ENCODE data around the gene CCDC192.

- no peak for TF ChIP-seq CTCF (IDR thresholded peaks at IDR 0.05)
- no peak for TF ChIP-seq POLR2A (IDR thresholded peaks at IDR 0.05)
- no peak for TF ChIP-seq EP300 (IDR thresholded peaks at IDR 0.05)
- TF ChIP-seq POLR2AphosphoS5 (IDR thresholded peaks at IDR 0.05): no peak
Observed at GRCh38 chr5:127700237-127700766, 2.9 kb upstream of the CCDC192 start.
